HT1080 (cell line): ENCODE results near the gene NPTXR. TPM values are rescaled to one million over a fixed set of nuclear protein-coding genes. Genes with fewer than 3 reads are reported as not detected.

Experiments used
- DNase-seq: peaks from one replicate; pipeline ENCODE4 v3.0.0-alpha.2; 2015; ENCODE audit warnings: low read depth
- total RNA-seq: library from RNA; depleted of rRNA; stranded (reverse); fragments of >200 nt; shearing (Covaris generic); gene quantifications from 2 replicates; pipeline ENCODE4 v1.2.3, GENCODE V29; 2014

NPTXR gene
- total RNA-seq, 1 experiment from 2014 or later = 2.9 TPM

DNA sequence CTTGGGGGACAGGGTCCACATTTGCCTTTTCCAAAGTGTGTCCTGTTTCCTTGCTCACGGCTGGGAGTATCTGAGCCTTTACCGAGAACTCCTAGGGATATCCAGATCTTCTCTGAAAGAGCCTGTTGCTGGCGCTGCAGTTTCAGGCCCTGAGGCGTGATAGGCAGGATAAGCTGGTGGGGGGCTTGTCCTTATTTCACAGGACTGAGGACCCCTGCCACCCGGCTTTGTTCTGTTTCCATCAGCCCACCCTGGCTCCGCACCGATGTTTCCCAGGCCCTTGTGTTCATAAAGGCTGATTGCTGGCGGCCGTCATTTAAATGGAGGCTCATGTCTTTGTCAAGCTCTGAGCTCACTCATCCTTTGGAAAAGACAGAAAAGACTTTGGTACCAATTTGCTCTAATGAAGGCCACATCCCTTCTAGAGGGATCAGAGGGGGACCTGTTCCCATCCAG lies 9.4 kb upstream of the NPTXR start:
- no peak for DNase-seq

- no peak for DNase-seq
Observed at GRCh38 chr22:38852522-38852921, 8.7 kb upstream of the NPTXR start.

DNA sequence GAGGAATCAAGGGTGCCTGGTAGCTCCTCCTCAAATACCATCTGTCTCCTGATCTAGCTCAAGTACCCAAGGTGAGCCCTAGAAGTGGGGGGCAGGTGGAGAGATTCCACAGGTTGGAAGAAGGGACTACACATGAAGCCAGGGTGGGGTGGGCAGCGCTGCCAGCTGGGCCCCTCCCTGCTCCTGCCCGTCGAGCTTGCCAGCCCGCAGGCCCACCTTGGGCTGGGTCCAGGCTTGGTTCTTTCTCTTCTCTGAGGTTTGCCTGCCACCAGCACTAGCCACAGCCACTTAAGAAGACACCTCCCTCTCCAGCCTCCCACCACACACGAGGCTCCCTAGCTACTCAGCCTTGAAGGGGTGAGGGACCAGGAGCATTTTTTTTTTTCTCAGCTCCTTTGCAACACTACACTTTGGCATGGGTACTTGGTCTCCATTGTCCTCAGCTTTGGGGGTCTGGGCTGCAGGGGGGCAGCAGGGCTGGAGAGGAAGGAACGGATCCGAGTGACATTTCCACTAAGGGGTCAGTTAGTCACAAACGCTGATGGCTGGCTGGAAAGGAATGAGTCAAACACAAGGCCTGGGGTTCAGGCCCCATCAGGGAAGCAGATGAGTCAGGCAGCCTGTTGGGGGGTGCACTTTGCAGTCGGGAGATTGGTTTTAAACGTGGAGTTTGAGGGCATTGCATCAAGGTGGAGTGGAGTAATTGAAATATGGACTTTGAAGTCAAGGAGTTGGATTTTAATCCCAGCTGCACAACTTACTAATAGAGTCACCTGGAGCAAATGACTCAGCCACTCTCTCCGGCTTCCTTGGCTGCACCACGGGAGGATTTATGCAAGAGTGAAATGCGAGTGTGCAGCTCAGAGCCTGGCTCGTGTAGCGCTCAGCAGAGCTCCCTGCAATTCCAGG lies 7.4 kb upstream of the NPTXR start:
- DNase-seq = peak; percentile 87

- DNase-seq = no peak
Observed at GRCh38 chr22:38850399-38850798, 6.6 kb upstream of the NPTXR start.

DNA sequence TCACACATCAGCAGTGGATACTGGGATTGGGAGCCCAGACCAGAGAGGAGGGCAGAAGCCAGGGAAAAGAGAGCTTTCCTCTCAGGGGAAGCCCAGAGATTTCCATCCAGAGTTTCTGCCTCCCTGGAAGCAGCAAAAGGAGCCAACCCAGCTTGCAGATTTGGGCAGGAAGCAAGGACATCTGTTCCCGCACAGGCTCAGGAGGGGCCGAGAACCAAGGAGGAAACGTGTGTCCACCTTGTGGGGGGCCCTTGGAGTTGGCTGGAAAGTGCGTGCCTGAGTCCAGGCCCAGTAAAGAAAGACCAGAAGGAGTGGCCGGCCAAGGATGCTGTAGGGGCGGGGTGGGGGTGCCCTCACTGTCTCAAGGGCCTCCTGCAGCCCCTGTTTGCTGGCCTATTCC lies 6.0 kb upstream of the NPTXR start:
- no peak for DNase-seq

- no peak for DNase-seq
Observed at GRCh38 chr22:38846412-38846811, 2.6 kb upstream of the NPTXR start.

- no peak for DNase-seq
Observed at GRCh38 chr22:38845004-38845740, 1.3 kb upstream of the NPTXR start.

GRCh38 chr22:38844315-38845003 lies 631 bp upstream of the NPTXR start:
- no peak for DNase-seq

- DNase-seq = peak; percentile 71
Observed at GRCh38 chr22:38843201-38843656, 599 bp downstream of the NPTXR start.

GRCh38 chr22:38842512-38843200 lies 1.2 kb downstream of the NPTXR start:
- no peak for DNase-seq

- no peak for DNase-seq
Observed at GRCh38 chr22:38841635-38842034, 2.2 kb downstream of the NPTXR start.

GRCh38 chr22:38841211-38841610 lies 2.6 kb downstream of the NPTXR start:
- no peak for DNase-seq

GRCh38 chr22:38840129-38840528 lies 3.7 kb downstream of the NPTXR start:
- no peak for DNase-seq

- no peak for DNase-seq
Observed at GRCh38 chr22:38839686-38840085, 4.1 kb downstream of the NPTXR start.

DNA sequence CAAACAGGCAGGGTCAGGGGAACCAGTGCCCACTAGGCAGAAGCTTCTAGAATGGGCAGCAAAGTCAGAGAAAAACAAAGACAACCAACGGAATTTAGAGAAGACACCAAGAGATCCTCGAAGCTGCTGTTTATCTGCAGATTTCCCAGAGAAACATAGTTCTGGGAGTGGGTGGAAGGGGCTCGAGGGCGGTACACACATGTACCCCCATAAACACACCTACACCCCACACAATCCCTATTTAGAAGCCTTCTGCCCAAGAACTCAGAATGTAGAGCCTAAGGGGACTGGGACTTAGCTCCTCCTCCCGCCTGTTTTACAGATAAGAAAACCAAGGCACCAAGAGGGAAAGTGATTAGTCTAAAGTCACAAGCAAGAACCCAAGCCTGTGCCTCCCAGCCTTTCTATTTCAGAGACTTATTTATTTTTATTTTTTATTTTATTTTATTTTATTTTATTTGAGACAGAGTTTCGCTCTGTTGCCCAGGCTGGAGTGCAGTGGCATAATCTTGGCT lies 6.4 kb downstream of the NPTXR start:
- DNase-seq = no peak

GRCh38 chr22:38835888-38836301 lies 7.9 kb downstream of the NPTXR start:
- peak; percentile 35 for DNase-seq

DNA sequence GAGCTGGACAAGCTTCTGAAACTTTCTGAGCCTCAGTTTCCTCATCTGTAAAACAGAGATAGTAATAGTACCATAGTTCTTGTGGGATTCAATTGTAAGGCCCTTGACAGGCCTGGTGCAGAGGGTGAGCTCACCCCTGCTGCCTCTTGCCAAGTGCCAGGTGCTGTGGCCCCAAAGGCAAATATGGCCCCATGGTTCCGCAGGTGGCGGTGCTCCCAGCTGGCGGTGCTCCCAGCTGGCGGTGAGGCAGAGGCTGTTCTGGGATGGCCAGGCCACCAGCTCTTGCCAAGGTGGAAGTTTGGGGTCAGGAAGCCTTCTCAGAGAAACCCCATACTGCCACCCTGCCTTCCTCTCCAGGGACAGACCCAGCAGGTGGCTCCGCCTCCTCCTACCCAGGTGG lies 8.8 kb downstream of the NPTXR start:
- no peak for DNase-seq

DNA sequence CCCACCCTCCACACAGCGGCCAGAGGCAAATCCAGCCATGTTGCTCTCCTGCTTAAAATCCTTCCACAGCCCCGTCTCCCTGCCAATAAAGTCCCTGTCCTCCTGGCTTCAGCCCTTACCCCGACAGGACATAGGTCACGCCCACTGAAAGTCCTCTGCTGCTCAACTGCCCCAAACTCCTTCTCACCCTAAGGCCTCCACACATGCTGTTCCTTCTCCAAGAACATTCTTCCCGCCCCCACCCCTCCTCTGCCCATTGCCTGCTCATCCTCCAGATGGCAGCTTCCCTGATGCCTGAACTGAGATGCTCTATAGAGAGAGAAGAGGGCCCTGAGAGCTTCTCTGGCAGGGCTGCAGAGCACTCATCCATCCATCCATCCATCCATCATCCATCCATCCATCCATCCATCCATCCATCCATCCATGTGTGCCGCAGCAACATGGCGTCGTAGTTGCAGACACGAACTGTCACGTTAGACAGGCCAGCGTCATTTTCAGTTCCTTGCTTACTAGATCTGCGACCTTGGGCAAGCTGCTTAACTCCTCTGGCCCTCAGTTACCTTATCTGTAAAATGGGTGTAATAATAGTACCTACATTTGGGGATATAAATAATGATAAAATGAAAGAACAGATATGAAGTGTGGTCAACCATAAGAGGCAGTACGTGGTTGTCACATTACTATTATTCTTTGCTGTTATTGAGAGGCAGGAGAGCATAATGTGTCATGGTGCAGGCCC lies 9.4 kb downstream of the NPTXR start:
- DNase-seq = no peak

- no peak for DNase-seq
Observed at GRCh38 chr22:38833061-38833460, 10.8 kb downstream of the NPTXR start.
